GM19395 (cell line): ENCODE measurements around the gene FAM200A.
"Not testable (repeated sequence)": the region's sequence is repeated elsewhere in the genome, so short reads cannot be mapped to it uniquely, and the experiment has no call there.

Experiments used
- ATAC-seq: cut with Tn5 transposase; IDR thresholded peaks from one replicate; pipeline ENCODE4 v1.9.1; 2021; ENCODE audit warnings: mild to moderate bottlenecking, moderate library complexity; ENCODE audit not compliant: unreplicated experiment

FAM200A gene

DNA sequence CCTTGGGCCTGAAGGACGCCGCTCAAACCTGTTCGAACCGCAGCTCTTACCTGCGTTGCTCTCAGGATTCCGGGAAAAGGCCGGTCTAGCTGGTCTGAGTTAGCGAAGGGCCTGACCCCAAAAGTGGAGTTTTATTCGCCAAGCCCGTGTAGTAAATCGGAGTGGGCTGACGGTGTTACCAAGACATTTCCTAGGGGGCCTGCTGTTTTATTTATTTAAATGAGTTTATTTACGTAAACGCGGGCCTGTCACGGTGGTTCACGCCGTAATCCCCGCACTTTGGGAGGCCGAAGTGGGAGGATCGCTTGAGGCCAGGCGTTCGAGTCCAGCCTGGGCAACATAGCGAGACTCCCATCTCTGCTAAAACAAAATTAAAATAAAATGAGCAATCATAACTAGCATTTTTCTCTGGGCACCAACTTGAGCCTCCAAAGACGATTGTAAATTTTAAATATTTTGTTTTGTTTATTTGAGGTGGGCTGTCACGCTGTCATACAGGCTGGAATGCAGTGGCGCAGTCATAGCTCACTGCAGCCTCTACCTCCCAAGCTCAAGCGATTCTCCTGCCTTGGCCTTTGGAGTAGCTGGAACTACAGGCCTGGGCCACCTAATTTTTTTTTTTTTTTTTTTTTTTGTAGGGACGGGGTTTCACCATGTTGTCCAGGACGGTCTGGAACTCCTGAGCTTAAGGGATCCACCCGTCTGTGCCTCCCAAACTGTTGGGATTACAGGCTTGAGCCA lies 7.4 kb upstream of the FAM200A start:
- ATAC-seq = no peak

DNA sequence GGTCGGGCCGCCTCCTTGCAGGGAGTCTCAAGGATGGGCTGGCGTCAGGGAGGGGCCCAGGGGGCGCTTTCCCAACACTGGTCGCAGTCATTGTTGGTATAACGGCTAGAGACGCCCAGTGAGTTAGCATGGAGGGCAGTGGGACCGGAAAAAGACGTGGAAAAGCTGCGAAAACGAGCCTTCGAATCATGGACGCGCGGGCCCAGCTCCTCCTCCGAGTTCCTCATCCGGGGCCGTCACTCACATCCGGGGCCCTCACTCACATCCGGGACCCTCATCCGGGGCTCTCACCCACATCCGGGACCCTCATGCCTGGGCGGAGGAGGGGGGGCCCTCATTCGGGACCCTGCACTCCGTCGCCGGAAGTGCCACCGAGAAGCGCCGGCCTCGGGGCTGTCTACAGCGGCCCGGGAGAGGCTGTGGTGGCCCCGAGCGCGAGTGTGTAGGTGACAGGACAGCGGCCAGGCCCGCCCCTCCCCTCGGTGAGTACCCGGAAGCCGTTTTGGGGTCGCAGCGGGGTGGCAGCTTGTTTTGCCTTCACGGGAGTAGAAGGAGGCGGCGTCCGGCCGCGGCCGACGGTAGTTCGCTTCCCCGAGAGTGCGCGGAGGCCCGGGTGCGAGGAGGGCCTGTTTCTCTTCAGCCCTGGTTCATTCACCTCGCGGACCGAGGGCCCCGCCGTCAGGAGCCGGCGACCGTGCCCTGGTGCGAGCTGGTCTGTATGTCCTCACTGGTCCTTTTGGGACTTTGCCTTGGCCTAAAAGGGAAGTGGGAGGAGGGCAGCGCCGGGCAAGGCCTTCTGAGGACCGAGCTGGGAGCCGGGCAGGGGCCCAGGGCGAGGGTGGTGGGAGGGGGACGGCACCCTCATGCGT lies 6.6 kb upstream of the FAM200A start, which contains the start of gene ZNF655:
Gene ZNF655 (plus strand): TSS at position 337 of the 869 bp plus-strand sequence. CDS start 1,918 bp downstream, outside the sequence.
- ATAC-seq = peak; percentile 88

DNA sequence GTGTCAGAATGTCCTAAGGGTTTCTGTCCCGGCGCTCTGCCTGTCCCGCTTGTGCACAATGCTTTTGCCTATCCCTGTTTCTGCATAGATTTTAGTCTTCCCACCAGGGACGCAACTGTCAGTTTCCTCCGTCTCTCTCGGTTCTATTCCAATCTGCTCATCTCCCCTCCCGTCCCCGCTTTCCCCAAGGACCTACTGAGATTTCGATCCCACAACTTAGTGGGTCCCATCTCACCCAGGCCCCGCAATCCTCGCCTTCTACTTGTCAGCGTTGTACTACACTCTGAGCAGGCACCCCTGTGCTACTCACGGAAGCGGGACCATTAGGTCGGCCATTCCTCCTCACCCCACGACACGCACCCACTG lies 6.0 kb upstream of the FAM200A start:
- ATAC-seq = peak; percentile 57

DNA sequence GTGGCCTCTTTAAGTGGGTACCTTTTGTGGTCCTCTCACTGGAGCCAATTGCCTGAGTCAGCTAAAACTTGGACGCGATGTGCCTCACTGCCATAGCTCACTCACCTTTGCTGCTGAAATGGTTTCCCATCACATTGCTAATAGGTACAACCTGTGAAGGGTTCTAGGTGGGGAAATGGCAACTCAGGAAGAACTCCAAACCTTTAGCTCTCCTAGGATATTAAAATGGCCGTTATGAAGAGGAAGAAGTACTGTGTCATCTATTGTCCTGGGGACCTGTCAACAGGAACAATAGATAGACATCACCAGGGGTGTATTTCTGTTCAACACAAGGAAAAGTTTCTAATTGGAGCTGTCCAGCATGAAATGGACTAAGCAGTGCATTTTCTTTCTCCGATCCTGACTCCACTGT lies 5.3 kb upstream of the FAM200A start:
- no peak for ATAC-seq

DNA sequence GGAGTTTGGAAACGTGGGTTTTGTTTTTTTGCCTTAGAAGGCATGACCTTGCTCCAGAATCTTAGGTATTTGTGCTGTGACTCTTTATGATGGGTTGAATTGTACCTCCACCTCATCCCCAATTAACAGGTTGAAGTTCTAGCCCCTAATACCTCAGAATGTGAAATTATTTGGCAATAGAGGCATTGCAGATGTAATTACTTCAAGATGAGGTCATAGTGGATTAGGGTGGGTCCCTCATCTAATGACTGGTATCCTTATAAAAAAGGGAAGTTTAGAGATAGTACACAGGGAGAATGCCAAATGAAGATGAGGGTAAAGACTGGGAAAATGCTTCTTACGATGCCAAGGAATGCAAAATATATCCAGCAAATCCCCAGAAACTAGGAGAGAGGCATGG lies 3.0 kb upstream of the FAM200A start:
- no peak for ATAC-seq

DNA sequence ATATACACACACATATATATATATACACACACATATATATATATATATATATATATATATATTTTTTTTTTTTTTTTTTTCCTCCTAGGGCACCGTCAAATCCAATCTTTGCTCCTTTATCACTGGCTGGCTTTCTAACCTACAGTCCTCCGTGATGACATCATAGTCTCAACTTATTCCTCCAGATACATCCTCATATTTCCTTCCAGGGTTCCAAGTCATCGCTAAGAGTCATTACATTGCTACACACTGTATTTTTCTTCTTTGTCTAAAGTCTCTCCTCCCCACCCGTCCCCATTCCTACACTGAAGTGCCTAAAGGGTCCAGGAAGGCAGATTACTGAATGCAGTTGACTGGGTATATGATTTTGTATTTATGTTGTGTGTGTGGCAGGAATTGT lies 1.1 kb upstream of the FAM200A start:
- no peak for ATAC-seq

DNA sequence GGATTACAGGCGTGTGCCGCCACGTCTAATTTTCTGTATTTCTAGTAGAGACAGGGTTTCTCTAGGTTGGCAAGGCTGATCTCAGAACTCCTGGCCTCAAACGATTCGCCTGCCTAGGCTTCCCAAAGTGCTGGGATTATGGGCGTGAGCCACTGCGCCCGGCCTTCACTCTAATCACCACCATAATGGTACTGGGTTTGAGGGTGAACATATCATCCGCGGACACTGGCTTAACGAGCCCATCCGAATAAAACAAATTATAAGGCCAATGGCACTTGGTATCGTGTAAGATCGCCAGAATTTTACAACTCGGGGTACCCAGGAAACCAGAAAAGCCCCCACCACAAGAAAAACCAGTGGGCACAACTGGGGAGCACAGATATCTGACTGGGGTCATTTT lies 580 bp downstream of the FAM200A start:
- no peak for ATAC-seq

DNA sequence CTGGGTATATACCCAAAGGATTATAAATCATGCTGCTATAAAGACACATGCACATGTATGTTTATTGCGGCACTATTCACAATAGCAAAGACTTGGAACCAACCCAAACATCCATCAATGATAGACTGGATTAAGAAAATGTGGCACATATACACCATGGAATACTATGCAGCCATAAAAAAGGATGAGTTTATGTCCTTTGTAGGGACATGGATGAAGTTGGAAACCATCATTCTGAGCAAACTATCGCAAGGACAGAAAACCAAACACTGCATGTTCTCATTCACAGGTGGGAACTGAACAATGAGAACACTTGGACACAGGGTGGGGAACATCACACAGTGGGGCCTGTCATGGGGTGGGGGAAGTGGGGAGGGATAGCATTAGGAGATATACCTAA lies 2.4 kb downstream of the FAM200A start:
- not testable (repeated sequence) for ATAC-seq

DNA sequence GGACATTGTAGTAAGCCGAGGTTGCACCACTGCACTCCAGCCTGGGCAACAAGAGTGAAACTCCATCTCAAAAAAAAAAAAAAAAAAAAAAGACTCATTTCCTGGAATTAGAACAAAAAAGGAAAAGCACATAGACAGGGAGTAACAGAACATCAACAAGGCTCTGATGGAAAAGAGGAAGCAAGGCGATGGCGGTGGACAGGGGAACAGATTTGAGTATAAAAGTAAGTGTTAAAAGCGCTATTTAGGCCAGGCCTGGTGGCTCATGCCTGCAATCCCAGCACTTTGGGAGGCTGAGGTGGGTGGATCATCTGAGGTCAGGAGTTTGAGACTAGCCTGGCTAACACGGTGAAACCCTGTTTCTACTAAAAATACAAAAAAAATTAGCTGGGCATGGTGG lies 6.6 kb downstream of the FAM200A start:
- not testable (repeated sequence) for ATAC-seq

DNA sequence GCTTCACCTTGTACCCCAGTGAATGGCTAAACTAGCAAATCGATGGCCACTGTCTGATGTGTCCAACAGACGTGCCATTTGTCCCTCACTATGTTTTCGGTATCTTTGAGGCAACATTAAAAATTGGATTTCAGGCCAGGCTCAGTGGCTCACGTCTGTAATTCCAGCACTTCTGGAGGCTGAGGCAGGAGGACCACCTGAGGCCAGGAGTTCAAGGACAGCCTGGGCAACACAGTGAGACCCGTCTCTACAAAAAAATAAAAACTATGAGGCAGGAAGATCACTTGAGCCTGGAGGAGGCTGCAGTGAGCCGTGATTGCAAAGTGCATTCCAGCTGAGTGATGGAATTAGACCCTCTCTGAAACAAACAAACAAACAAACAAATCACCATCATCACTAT lies 8.0 kb downstream of the FAM200A start:
- ATAC-seq = no peak

DNA sequence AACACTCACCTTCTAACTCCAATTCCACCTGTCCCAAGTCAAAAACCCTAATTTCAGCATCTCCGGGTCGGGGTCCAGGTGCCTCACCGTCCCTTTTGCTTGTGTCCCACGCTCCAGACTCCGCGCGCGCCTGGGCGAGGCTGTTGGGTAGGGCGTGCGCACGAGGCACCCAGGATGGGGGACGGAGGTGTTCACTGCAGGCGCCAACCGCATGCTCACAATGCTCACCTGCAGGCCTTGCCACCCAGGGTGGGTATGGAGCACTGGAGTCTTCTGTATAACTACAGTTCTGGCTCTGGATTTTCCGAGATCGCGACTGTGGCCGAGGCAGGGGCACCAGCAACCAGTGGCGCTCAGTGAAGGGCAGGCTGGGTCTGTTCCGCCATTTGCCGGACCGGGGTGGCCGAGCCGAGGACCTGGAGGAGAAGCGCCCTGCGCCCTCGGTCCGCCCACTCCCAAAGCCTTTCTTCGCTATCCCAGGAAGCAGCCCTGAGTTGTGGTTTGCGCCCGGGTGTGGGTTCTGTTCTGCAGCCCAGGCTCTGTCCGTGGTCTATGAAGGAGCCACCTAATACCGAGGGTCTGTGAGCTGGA lies 8.7 kb downstream of the FAM200A start:
- no peak for ATAC-seq

DNA sequence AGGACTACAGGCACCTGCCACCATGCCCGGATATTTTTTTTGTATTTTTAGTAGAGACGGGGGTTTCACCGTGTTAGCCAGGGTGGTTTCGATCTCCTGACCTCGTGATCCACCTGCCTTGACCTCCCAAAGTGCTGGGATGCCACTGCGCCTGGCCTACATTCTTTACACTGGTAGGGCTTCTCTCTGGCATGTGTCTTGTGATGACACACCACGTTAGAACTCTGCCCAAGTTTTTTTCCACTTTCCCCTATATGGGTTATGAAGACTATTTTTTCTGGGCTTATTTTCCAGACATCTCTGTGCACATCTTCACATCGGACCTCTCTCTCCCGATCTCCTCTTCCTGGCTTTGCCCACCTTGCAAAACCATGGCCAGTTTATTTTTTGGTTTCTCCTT lies 10.7 kb downstream of the FAM200A start:
- no peak for ATAC-seq

DNA sequence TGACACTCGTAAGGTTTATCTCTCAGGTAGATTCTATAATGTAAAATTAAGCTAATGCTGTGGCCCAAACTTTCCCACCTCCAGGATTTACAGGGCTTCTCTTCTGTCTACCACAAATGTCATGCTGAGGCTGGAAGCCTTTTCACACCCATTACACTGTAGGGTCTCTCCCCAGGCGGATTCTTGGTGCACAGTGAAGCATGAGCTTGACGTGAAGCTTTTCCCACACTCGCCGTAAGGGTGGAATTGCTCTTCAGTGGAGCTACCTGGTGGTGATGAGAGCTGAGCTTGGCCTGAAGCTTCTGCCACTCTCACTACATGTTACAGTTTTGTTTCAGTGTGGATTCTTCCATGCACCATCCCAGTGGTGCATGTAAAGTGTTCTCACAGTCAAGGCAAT lies 11.4 kb downstream of the FAM200A start:
- ATAC-seq = no peak

DNA sequence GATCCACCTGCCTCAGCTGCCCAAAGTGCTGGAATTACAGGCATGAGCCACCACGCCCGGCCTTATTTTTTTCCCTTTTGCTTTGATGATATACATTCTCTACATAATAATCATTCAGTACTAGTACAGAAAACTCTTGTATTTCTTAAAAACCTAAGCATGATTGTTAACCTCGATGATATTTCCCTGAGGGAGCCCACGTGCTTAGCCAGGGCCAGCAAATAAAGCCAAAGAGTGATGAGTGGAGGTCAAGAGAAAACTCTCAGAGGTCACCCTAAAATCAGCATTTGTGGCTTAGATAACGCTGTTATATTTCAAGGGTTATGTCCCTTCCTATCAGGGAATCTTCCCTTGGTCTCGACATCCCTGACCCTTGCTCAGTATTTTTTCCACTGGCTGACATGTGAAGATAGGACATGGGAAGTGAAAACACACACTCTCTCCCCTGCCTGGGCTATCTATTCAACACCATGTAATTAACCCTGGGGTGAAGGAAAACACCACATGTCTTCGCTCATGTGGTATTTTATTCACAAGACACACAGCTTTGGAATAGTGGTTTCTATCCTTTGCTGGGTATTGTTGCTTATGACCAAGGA lies 12.6 kb downstream of the FAM200A start:
- no peak for ATAC-seq

DNA sequence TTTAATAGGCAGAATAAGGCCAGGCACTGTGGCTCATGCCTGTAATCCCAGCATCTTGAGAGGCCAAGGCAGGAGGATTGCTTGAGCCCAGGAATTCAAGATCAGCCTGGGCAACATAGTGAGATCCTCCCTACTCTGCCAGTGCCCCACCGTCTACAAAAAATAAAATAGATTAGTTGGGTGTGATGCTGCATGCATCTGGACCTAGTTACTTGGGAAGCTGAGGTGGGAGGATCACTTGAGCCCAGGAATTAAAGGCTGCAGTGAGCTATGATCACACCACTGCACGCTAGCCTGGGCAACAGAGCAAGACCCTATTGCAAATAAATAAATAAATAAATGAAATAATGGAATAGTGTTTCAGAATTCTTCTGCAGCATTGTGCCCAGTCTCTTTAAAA lies 16.2 kb downstream of the FAM200A start:
- ATAC-seq = no peak

DNA sequence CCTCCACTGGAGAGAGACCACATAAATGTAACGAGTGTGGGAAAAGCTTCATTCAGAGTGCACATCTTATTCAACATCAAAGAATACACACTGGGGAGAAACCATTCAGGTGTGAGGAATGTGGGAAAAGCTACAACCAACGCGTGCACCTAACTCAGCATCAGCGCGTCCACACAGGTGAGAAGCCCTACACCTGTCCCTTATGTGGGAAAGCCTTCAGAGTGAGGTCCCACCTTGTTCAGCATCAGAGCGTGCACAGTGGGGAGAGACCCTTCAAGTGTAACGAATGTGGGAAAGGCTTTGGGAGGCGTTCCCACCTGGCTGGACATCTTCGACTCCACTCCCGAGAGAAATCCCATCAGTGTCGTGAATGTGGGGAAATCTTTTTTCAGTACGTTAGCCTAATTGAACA lies 20.6 kb downstream of the FAM200A start:
- no peak for ATAC-seq

DNA sequence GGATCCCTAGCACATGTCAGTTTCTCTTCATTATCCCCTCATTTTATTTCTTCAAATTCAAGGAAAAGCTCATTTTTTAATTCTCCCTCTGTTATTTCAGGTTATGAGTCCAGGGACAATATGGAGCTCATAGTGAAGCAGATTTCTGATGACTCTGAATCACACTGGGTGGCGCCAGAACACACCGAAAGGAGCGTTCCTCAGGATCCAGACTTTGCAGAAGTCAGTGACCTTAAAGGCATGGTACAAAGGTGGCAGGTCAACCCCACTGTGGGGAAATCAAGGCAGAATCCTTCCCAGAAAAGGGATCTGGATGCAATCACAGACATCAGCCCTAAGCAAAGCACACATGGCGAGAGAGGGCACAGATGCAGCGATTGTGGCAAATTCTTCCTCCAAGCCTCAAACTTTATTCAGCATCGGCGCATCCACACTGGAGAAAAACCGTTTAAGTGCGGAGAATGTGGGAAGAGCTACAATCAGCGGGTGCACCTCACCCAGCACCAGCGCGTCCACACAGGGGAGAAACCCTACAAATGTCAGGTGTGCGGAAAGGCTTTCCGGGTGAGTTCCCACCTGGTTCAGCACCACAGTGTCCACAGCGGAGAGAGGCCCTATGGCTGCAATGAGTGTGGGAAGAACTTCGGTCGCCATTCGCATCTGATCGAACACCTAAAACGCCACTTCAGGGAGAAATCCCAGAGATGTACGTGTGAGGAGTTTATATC lies 26.0 kb downstream of the FAM200A start:
- ATAC-seq = no peak

DNA sequence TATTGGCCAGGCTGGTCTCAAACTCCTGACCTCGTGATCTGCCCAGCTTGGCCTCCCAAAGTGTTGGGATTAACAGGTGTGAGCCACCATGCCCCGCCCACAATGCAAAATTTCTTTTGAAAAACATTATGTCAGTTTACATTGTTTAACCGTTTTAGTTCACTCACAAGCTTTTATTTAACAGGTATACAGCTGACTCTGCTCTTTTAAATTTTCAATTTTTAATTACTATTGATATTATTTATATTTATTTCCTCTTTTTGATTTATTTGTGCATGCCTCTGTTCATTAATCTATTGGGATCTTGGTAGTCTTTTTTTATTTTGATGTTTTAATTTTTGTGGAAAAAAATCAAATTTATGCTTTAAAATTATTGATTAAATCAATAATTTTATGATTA lies 30.5 kb downstream of the FAM200A start:
- ATAC-seq = no peak

DNA sequence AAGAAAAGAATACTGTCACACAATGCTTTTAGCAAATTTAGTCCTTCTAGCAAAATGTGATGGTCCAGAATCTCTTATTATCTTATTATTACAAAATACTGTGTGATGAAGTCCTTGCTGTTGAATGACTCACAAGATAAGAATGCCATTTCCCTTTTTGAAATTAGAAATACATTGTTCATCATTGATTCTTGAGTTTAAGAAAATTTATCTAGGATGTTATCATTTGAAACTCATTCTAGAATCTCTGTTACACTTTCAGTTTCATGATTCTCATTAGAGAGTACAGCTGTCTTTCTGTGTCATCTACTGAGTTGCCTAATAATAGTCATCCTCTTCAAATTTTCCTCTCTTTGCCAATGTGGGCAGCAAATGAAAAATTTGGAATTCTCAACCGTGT lies 37.9 kb downstream of the FAM200A start:
- no peak for ATAC-seq

DNA sequence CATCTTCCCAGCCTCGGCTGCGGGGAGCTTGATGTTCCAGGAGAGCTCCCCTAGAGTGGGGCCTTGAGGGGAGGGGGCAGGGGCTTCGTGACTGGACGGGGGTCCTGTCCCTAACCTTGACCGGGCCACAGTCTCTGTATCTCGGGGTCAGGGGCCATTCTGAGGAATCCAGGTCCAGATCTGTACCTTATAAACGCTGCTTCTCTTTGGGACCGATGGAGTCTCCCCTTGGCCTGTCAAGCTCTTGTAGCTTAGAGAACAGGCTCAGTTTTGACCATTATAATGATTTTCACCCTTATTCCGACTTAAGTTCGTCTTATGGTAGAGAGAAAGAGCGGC lies 46.6 kb downstream of the FAM200A start:
- peak; percentile 7 for ATAC-seq
